GM21825 (cell line): ENCODE data around the gene ROR2.

ENCODE experiments used
- ATAC-seq: cut with Tn5 transposase; IDR thresholded peaks from one replicate; pipeline ENCODE4 v1.9.1; 2021; ENCODE audit warnings: mild to moderate bottlenecking, moderate library complexity; ENCODE audit not compliant: unreplicated experiment

ROR2 gene

DNA sequence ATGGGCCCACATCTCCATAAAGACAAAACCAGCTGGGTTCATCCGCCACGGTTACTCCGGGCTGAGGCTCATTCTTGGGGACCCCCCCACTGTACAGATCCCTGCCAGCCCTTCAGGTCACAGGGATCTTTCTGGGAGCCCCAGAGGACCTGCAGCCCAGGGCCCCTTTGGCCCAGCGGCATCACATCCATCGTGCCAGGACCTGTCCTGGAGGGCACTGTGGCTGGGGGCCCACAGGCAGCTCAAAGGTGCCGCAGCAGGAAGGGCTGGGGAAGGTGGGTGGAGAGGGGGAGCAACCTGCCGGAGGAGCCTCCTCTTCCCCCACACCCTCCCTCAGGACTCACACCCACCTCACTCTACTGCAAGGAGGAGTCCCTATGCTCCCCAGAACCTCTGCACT, 252.8 kb downstream of the ROR2 start:
- no peak for ATAC-seq

DNA sequence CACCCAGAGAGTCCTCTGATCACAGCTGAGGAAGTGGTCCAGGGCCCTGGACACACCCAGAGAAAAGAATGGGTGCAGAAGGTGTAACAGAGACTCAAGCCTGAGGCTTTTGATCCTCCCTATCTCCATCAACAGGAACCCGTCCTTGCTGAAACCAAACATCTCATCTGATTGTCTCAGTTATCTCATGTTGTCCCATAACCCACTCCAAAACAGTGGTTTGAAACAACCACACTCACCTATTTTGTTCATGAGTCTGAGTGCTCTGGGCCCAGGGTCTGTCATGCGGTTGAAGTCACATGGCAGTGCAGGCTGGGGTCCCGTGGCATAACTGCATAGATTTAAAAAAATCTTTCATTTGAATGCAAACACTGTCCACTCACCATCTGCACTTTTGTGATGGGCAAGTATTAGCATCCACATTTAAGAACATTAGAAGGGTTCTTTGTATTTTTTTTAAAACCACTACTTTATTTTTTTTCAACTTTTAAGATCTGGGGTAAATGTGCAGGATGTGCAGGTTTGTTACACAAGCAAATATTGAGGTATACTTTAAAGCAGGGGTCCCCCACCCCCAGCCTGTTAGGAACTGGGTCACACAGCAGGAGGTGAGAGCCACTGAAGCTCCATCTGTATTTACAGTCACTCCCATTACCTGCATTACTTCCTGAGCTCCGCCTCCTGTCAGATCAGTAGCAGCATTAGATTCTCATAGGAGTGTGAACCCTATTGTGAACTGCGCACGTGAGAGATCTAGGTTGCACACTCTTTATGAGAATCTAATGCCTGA, 255.8 kb downstream of the ROR2 start:
- no peak for ATAC-seq

GRCh38 chr9:91693226-91693625, 256.8 kb downstream of the ROR2 start:
- ATAC-seq, result no peak

GRCh38 chr9:91690540-91691249, 259.3 kb downstream of the ROR2 start:
- ATAC-seq, result no peak

DNA sequence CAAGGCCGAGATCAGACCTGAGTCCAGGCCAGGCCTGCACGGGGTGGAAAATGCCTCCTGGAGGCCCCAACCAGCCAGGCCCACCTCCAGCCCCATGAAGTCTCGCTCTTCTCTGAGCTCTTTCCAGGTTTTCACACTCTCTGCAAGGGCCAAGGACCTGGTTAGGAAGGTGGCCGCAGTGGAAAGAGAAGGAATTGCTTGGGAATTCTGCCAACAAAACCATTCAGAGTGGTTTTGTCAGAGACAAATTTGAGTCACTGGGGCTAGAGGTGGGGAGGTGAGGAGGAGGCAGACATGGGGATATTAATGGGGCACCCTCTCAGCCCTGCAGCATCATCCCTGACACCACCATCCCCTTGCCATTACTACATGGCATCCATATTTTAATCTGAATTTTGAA, 261.0 kb downstream of the ROR2 start:
- ATAC-seq, result no peak

GRCh38 chr9:91683269-91683668, 266.8 kb downstream of the ROR2 start:
- no peak for ATAC-seq

GRCh38 chr9:91682806-91683205, 267.2 kb downstream of the ROR2 start:
- ATAC-seq, result no peak

DNA sequence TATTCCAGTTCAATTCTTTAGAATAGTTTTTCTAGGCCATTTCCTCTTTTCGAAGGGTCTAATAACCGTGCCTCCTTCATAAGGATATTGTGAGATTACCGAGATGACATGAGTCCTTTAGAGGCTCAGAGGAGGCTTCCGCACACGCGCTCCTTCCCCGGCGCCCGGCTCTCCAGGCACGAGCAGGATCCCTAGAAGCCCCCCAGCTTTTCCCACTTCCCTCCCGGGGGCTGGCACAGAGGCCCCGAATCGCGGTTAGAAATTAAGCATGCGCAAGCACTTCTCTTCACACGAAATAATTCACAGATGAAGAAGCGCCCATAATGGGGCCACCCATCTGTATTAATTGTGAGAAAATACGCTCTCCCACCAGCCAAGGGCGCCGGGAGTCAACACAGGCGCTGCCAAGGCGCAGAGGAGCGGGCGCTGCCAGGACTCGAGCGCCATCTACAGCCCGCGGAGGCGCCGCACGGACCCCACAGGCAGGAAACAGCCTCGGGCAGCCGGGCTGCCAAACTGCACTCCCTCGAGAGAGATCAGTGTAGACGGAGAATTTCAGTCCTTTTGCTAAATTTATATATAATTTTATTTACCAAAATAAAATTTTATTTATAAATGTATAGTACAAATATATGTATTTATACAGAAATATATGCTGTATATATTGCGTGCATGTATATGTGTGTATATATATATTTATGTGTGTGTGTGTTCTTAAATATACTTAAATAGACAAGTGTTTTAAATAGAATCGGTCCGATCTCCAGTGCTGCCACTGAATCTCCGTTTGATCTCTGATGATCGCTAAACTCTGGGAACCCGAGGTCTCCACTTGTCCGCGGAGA, 268.3 kb downstream of the ROR2 start:
- ATAC-seq, result peak; percentile 82

GRCh38 chr9:91680998-91681397, 269.0 kb downstream of the ROR2 start:
- no peak for ATAC-seq

- no peak for ATAC-seq
These were observed 269.9 kb downstream of the ROR2 start for GRCh38 chr9:91680106-91680505.

DNA sequence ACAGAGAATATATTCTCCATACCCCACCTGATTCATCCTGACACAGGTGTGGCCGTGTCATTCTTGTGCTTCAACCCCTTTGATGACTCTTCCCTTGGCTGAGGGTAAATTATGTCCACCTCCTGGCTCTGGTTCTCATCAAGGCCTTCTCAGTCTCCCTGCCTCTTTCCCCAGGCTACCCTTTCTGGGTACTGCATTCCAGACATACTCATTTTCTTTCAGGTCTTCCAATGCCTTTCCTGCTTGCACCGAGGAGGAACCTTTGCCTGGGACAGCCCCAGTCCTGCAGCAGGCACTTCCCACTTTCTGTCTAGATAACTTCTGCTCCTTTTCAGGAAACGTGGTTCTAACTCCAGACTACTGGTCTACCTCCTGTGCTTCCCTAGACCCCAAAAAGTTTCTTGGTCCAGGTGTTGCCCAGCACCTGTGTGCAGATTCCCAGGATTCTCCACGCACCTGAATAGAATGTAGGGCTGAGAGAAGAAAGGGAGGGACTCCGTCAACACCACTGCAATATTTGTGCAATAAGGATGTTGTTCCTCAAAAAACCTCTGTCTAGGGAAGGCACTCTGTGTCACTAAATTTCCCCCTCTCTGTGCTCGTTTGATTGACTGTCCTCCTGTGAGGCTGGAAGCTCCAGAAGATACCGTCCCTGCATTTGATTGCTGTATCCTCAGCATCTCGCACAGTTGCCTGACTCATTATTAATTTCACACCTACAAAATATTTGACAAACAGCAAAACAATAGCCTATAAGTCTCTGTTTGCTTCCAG, 271.0 kb downstream of the ROR2 start:
- no peak for ATAC-seq

DNA sequence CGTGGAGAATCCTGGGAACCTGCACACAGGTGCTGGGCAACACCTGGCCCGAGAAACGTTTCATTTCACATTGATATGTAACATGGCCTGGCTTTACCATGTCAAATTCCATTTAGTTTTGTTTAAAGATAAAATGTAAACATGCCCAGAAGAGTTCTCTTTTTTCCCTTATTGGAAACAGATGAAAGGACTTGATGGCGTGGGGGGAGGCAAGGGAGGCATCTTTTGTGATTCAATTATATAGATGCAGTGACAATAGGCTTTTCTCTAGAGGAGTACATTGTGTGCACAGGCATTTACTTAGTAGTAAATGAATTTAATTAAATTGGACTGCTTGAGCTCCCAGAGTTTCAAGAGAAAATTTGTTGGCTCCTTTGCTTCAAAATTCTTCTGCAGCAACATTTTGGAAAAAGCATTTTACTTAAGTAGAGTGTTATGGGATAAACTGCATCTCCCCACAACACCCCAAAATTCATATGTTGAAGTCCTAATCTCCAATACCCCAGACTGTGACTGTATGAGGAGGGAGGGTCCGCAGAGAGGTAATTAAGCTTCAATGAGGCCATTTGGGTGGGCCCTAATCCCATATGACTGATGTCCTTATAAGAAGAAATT, 272.1 kb downstream of the ROR2 start:
- ATAC-seq, result no peak

DNA sequence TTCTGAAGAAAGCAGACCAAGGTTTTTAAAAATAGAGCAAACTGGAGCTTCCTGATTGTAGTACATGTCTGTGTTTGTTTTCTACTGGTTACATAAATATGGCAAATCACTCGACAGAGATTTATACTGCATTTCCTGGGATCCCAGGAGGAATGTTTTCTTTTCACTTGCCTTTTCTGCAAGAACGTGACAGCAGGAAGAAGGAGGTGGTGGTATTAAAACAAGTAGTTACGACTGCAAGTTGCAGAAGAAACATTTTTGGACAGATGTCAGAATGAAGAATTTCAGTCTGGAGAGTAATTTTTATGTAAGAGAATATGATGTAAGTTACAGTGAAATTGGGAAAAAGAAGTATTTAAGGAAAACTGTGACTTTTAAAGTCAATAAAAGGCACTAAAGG, 272.7 kb downstream of the ROR2 start:
- ATAC-seq, result no peak

GRCh38 chr9:91676046-91676445, 274.0 kb downstream of the ROR2 start:
- ATAC-seq, result no peak

DNA sequence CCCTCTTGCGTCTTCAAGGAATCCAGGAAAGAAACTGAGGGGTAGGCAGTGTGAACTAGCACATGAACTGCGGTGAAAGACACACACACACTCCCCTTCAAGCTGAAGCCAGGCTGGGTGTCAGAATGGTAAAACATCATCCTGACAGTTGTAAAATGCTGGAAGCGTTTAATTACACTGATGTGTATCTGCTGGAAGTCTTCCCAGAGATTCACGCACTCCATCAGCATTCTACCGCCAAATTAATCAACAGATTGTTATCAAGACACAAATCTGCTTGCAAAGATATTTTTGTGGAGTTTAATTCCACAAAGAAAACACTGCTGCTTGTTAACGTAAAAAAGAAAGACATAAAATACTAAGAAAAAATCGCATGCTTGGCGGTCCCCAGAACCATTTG, 285.4 kb downstream of the ROR2 start:
- ATAC-seq, result no peak

- no peak for ATAC-seq
These were observed 286.2 kb downstream of the ROR2 start for GRCh38 chr9:91663858-91664257.

DNA sequence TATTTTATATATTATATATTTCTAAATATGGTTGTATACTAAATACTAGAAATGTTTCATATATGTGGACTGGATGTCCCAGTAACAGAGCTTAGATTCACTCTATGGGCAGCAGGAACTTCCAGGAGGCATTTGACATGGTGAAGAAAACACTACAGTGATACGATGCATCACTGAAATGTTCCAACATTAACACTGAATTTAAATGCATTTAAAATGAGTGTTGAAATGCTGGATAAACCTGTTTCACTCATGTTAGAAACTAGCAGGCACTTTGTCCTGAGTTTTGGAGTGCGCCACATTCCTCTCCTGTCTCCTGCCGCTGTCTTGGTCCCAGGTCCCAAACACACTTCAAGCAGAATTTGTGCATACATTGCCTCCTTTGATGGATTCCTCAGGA, 288.6 kb downstream of the ROR2 start:
- no peak for ATAC-seq

GRCh38 chr9:91660521-91660920, 289.5 kb downstream of the ROR2 start:
- ATAC-seq, result no peak

- ATAC-seq, result no peak
These were observed 290.2 kb downstream of the ROR2 start for GRCh38 chr9:91659529-91660495.
